ENCODE data around the gene MOV10L1. TPM values are rescaled to one million over a fixed set of nuclear protein-coding genes. Genes with fewer than 3 reads are reported as not detected.

Gene MOV10L1
- total RNA-seq, 1 donor from 2014 or later, result 0.12 TPM

DNA sequence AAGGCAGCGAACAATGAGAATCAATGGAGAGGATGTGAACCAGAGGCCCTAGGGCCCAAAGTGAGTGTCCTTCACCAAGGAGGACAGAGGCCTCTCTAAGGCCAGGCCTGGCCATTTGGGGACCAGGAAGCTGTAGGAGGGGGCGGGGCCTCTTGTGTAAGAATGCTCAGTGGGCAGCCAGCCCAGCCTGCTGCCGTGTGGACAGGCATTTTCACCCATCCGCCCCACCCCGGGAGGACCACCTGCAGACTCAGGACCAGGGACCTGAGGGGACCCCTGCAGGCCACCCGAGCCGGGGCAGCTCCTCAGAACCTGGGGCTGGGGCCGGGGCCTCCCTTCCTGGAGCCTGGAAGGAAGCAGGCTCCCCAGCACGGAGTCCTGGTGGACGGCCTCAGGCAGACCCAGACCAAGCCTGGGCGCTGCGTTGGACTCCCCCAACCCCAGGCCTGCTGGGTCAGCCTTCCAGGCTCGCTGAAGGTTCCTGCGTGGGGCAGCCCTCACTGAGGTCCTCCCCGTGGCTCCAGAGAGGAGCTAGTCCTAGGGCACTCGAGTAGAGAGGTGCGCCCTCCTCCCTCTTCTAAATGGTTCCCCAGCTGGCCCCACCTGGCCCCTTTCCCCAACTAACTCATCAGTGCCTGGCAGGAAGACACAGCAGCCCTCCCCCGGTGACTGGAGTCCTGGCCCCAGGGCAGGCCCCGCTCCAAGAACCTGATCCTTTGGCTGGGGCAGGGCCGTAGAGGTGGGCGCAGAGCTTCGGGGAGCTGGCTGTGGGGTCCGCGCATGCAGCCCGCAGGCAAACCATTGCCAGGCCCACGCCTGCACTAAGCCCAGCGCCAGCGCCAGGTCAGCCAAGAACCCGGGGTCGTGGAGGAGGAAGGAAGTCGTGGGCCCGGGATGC lies 94.4 kb downstream of the MOV10L1 start:
- no peak overlapping the region for H3K4me3 ChIP-seq (ENCODE audit: low read depth, low read length)
- TF ChIP-seq, protein P1, sequence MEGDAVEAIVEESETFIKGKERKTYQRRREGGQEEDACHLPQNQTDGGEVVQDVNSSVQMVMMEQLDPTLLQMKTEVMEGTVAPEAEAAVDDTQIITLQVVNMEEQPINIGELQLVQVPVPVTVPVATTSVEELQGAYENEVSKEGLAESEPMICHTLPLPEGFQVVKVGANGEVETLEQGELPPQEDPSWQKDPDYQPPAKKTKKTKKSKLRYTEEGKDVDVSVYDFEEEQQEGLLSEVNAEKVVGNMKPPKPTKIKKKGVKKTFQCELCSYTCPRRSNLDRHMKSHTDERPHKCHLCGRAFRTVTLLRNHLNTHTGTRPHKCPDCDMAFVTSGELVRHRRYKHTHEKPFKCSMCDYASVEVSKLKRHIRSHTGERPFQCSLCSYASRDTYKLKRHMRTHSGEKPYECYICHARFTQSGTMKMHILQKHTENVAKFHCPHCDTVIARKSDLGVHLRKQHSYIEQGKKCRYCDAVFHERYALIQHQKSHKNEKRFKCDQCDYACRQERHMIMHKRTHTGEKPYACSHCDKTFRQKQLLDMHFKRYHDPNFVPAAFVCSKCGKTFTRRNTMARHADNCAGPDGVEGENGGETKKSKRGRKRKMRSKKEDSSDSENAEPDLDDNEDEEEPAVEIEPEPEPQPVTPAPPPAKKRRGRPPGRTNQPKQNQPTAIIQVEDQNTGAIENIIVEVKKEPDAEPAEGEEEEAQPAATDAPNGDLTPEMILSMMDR (conservative IDR thresholded peaks at IDR 0.05; ENCODE audit: low read depth, low read length), result no peak
- DNase-seq (ENCODE audit: low read depth), result no peak

DNA sequence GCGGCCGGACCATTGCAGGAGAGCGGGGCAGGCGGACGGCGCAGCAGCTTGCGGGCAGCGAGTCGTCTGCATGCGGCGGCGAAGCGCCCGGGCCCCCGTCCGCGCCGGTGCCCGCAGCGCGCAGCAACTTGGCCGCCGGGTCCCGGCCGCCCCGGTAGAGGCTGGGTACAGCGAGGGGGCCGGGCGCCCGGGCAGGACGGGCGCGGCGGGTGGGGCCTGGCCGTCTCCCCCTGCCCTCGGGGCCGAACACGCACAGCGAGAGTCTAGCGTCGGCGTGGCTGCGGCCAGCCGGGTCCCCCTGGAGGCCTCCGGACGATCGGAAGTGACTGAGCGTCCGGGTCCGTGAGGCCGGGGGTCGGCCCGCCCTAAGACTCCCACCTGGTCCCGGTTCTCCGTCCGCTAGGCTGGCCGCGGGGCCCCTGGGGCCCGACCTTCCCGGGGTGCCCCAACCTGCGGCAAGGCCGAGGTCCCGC lies 95.1 kb downstream of the MOV10L1 start:
- TF ChIP-seq, protein P1 (conservative IDR thresholded peaks at IDR 0.05; ENCODE audit: low read depth, low read length), result no peak
- DNase-seq (ENCODE audit: low read depth), result no peak
- H3K4me3 ChIP-seq (ENCODE audit: low read depth, low read length), result peak overlapping the region; percentile 66

DNA sequence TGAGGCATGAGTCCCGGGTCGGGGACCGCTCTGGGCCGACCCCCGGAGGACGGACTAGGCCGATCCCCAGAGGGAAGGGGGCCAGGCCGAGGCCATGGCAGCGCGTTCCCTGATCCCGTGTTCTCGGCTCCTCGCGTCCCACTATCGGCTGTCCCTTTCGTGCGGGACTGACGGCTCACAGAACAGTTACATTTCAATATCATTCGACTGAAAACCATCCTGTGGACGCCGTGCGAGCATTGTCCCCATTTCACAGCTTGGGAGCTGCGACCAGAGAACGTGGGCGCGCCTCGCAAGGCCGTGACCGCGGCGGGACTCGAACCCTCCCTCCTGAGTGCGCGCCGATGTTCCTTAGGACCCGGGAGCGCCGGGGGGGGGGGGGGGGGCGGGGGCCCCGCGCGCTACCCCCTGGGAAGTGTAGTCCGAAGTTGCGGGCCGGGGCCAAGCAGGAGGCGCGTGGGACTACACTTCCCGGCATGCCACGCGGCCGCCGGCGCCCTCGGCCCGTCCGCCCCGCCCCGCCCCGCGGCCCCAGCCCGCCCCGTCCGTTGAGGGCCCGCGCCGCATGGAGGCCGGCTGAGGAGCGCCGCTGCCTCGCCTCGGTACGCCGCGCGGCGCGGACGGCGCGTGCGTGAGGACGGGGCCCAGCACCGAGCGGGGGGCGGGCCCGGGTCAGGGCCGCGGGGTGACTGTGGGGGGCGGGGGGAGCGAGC lies 95.7 kb downstream of the MOV10L1 start, which contains the start of gene TRABD:
Gene TRABD, plus strand, starts transcription at position 539 of the 713 bp plus-strand sequence. CDS start 7,148 bp downstream, outside the sequence.
- H3K4me3 ChIP-seq (ENCODE audit: low read depth, low read length), result peak within 1 kb of the TSS; percentile 75
- TF ChIP-seq, protein P1 (conservative IDR thresholded peaks at IDR 0.05; ENCODE audit: low read depth, low read length), result no peak
- no peak for DNase-seq (ENCODE audit: low read depth)

DNA sequence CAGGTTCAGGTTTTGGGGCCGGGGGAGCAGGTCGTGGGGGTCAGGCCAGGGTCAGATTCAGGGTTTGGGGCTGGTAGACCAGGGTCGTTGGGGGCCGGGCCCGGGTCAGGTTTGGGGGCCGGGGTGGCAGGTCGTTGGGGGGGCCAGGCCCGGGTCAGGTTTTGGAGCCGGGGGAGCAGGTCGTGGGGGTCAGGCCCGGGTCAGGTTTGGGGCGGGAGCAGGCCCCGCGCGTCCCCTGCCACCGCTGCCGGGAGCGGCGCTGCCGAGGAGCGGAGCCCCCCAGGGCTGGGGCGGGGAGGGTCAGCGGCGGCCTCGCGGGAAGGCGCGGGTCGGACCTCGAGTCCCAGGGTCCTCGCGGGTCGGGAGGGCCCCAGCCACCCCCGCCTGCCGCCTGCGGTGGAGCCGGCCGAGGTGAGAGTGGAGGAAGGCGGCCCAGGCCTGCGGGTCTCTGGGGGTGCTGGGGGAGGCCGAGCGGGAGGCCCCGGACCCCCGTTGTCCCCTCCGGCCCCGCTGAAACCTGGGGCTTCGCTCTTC lies 96.4 kb downstream of the MOV10L1 start:
- H3K4me3 ChIP-seq (ENCODE audit: low read depth, low read length), result peak overlapping the region; percentile 75
- TF ChIP-seq, protein P1 (conservative IDR thresholded peaks at IDR 0.05; ENCODE audit: low read depth, low read length), result no peak
- no peak for DNase-seq (ENCODE audit: low read depth)

DNA sequence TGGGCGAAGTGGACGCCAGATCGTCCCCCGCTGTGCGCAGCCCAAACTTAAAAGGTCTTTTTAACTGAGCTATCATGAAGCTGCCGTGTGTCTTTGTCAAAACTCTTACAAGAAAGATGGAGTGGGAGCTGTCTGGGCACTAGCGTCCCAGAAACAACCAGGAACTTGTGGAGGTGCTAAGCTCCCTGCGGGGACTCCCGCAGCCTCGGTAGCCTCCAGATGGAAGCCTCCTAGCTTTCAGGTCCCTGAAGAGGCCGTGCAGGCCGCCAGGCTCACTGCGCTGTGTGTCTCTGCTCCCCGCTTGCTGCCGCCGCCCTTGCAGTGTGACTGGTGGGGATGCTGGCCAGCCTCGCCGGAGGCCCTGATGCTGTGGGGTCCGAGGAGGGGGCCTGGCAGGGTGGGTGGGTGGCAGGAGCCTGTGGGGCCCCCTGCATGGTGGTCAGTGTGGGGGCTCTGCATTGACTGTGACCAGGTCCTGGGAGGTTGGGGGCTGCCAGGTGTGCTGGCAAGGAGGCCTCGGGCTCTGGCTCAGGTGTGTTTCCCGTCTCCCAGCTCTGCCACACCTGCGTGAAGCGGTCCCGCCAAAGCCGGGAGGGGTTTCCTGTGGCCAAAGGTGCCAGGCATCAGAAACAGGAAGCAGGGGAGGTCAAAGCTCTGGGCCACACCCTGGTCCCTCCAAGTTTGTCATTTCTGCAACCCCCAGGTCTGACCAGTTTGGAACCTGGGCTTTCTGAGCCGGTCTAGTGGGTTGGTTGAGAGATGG lies 97.1 kb downstream of the MOV10L1 start:
- H3K4me3 ChIP-seq (ENCODE audit: low read depth, low read length), result peak overlapping the region; percentile 75
- no peak for DNase-seq (ENCODE audit: low read depth)
- TF ChIP-seq, protein P1 (conservative IDR thresholded peaks at IDR 0.05; ENCODE audit: low read depth, low read length), result no peak

DNA sequence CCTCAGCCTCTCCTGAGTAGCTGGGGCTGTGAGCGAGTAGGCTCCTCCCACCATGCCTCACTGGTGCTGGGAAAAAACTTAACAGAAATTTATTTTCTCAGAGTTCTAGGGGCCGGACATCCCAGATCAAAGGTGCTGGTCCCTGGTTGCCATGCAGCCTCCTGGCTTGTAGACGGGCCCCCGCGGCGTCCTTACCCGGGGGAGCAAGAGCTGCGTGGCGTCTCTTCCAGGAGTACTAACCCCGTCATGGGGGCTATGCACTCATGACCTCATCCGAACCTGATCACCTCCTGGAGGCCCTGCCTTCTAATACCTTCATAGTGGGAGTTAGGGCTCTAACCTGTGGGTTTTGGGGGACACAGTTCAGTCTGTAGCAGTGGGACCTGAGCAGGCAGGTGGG lies 98.5 kb downstream of the MOV10L1 start:
- TF ChIP-seq, protein P1 (conservative IDR thresholded peaks at IDR 0.05; ENCODE audit: low read depth, low read length), result no peak
- no peak overlapping the region for H3K4me3 ChIP-seq (ENCODE audit: low read depth, low read length)
- DNase-seq (ENCODE audit: low read depth), result no peak

Measured in epithelial cell of proximal tubule (primary cell).